Neuronal stem cell (in vitro differentiated cells): ENCODE measurements around the gene MUC5AC.

ENCODE experiments used
- DNase-seq: peaks from one replicate; pipeline ENCODE4 v3.0.0-alpha.2; 2013; ENCODE audit warnings: low spot score
- H2AFZ ChIP-seq: one replicate; pipeline ENCODE4 v1.6.1; 2013; ENCODE audit warnings: mild to moderate bottlenecking, low read length, inconsistent platforms
- H2AK5ac ChIP-seq: 2 replicates; pipeline ENCODE4 v1.6.1; 2013; ENCODE audit warnings: low read depth, mild to moderate bottlenecking, inconsistent platforms, low read length, moderate library complexity, mixed read lengths
- H2BK120ac ChIP-seq: 2 replicates; pipeline ENCODE4 v1.6.1; 2013; ENCODE audit warnings: low read depth, mild to moderate bottlenecking, inconsistent platforms, low read length, moderate library complexity, mixed read lengths
- H2BK12ac ChIP-seq: one replicate; pipeline ENCODE4 v1.6.1; 2013; ENCODE audit warnings: low read length, inconsistent platforms
- H2BK15ac ChIP-seq: 2 replicates; pipeline ENCODE4 v1.6.1; 2013; ENCODE audit warnings: mild to moderate bottlenecking, low read length, inconsistent platforms, mixed read lengths
- H2BK5ac ChIP-seq: one replicate; pipeline ENCODE4 v1.6.1; 2013; ENCODE audit warnings: inconsistent platforms, mild to moderate bottlenecking, low read length, moderate library complexity
- H3K14ac ChIP-seq: one replicate; pipeline ENCODE4 v1.6.1; 2013; ENCODE audit warnings: low read length, inconsistent platforms
- H3K18ac ChIP-seq: 2 replicates; pipeline ENCODE4 v1.6.1; 2013; ENCODE audit warnings: low read length, inconsistent platforms
- H3K23ac ChIP-seq: 2 replicates; pipeline ENCODE4 v1.6.1; 2013; ENCODE audit warnings: low read depth, mild to moderate bottlenecking, mixed read lengths, low read length, inconsistent platforms; ENCODE audit not compliant: poor library complexity
- H3K27ac ChIP-seq: replicated peaks from 3 replicates; pipeline ENCODE4 v1.5.1; 2013; ENCODE audit warnings: low read length, inconsistent platforms
- H3K27me3 ChIP-seq, 3 experiments: 2 replicates each; pipeline ENCODE4 v1.6.1; 2013; ENCODE audit warnings: low read length in 3 of 3, mild to moderate bottlenecking in 2 of 3, inconsistent platforms in 1 of 3, low read depth in 1 of 3, mixed read lengths in 1 of 3, moderate library complexity in 1 of 3; ENCODE audit not compliant: control insufficient read depth in 3 of 3, insufficient read depth in 3 of 3
- H3K36me3 ChIP-seq, 2 donors: replicated peaks in 1 of 2; 2 replicates each; pipeline ENCODE4 v1.6.1; 2013; ENCODE audit warnings: low read length in 2 of 2; ENCODE audit not compliant: control insufficient read depth in 2 of 2, insufficient read depth in 2 of 2
- H3K4ac ChIP-seq: 2 replicates; pipeline ENCODE4 v1.6.1; 2013; ENCODE audit warnings: inconsistent platforms, mild to moderate bottlenecking, low read length, moderate library complexity
- H3K4me1 ChIP-seq, 2 donors: 1 replicate in 1 of 2; 2 replicates in 1 of 2; pipeline ENCODE4 v1.6.1; 2013; ENCODE audit warnings: low read length in 2 of 2, low read depth in 1 of 2; ENCODE audit not compliant: control insufficient read depth in 2 of 2, insufficient read depth in 1 of 2
- H3K4me2 ChIP-seq: one replicate; pipeline ENCODE4 v1.6.1; 2013; ENCODE audit warnings: mild to moderate bottlenecking, low read length, inconsistent platforms; ENCODE audit not compliant: insufficient read depth, poor library complexity, severe bottlenecking
- H3K4me3 ChIP-seq, 2 donors: 2 replicates each; pipeline ENCODE4 v1.5.1; 2013; ENCODE audit warnings: low read length in 2 of 2, mild to moderate bottlenecking in 2 of 2, inconsistent platforms in 1 of 2, moderate library complexity in 1 of 2
- H3K79me1 ChIP-seq: one replicate; pipeline ENCODE4 v1.6.1; 2013; ENCODE audit warnings: low read depth, mild to moderate bottlenecking, inconsistent platforms, low read length, moderate library complexity
- H3K9ac ChIP-seq: one replicate; pipeline ENCODE4 v1.6.1; 2013; ENCODE audit warnings: mild to moderate bottlenecking, low read depth, low read length, inconsistent platforms; ENCODE audit not compliant: poor library complexity
- H3K9me3 ChIP-seq, 2 donors: replicated peaks in 1 of 2; 2 replicates each; pipeline versions ENCODE3 to v1.6.1; 2013; ENCODE audit warnings: low read length in 2 of 2, mild to moderate bottlenecking in 2 of 2, inconsistent platforms in 1 of 2, low read depth in 1 of 2, mixed read lengths in 1 of 2, moderate library complexity in 1 of 2; ENCODE audit not compliant: control insufficient read depth in 2 of 2, insufficient read depth in 1 of 2
- H4K8ac ChIP-seq: one replicate; pipeline ENCODE4 v1.6.1; 2013; ENCODE audit warnings: low read depth, mild to moderate bottlenecking, inconsistent platforms, low read length, moderate library complexity
- H4K91ac ChIP-seq: one replicate; pipeline ENCODE4 v1.6.1; 2013; ENCODE audit warnings: low read length, low read depth, mild to moderate bottlenecking, inconsistent platforms; ENCODE audit not compliant: poor library complexity
- WGBS, 2 donors: extraction: QIAGEN DNeasy Blood & Tissue Kit; methylation state at CpG; one replicate each; pipeline ENCODE4 v1.1.7; 2013; ENCODE audit warnings: missing lambda C conversion rate in 2 of 2, mixed read lengths in 1 of 2; ENCODE audit not compliant: insufficient read length in 2 of 2, insufficient replicate concordance in 1 of 2; ENCODE audit errors: extremely low coverage in 2 of 2; 5-methylcytosine and 5-hydroxymethylcytosine counted together

The MUC5AC gene

DNA sequence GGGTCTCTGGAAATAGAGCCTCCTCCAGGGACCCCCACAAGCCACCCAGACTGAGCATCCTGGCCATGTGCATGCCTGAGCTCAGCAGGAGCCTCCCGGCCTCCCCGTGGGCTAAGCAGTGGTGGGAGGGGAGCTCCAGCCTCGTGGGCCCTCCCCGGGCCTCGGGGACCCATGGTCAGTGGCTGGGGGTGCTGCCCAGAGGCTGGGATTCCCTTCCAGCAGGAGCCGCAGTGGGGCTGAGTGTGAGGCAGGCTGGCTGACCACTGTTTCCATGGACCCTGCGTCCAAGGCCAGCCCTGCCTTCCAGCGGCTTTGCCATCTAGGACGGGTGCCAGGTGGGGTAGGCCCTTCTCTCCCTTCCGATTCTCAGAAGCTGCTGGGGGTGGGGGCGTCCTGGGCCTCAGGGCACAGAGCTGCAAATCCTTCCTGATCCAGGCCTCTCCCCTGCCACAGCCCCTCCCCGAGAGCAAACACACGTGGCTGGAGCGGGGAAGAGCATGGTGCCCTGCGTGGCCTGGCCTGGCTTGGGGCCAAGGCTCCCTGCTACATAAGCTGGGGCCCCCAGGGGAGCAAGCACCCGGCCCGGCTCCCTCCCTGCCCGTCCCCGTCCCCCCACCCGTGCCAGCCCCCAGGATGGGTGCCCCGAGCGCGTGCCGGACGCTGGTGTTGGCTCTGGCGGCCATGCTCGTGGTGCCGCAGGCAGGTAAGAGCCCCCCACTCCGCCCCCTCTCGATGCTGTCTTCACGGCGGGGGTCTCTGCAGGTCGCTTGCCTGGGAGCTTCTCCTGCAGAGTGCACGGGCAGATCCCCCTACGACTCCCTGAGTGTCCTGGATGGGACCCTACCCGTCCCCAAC, 65.0 kb downstream of the MUC5AC start, which contains the start of gene MUC5B:
Gene MUC5B, plus strand, starts transcription at position 576 of the 855 bp plus-strand sequence. Its CDS starts 58 bp downstream, at position 634.
- Histone ChIP-seq H3K27me3 (peaks cover 0 to 13% (median 0%) of the 10 kb centered on the region in 3 experiments), H2BK5ac (no peak within 1 kb of the TSS), H2BK12ac (peak within 1 kb of the TSS; percentile 84), H3K9ac (no peak within 1 kb of the TSS), H2AK5ac (peak within 1 kb of the TSS; percentile 46), H2BK120ac (peak within 1 kb of the TSS; percentile 72), H3K27ac (no peak within 1 kb of the TSS), H3K36me3 (no peaks in the 10 kb centered on the region), H3K4me1 (peaks cover 0 to 12% of the 10 kb centered on the region in 2 donors), H3K18ac (peak within 1 kb of the TSS; percentile 48), H3K79me1 (peaks cover 4% of the 10 kb centered on the region), H2AFZ (no peak within 1 kb of the TSS), H3K23ac (no peak within 1 kb of the TSS), H3K4me3 (no peak within 1 kb of the TSS), H3K4ac (peak within 1 kb of the TSS; percentile 97), H3K9me3 (no peaks in the 10 kb centered on the region), H2BK15ac (peak within 1 kb of the TSS; percentile 2), H3K4me2 (no peak within 1 kb of the TSS), H4K91ac (no peak within 1 kb of the TSS), H3K14ac (peak within 1 kb of the TSS; percentile 89), H4K8ac (no peak within 1 kb of the TSS)
- WGBS, 2 donors = no CpG with 5 or more reads among the region's 36 CpGs
- DNase-seq = no peak

DNA sequence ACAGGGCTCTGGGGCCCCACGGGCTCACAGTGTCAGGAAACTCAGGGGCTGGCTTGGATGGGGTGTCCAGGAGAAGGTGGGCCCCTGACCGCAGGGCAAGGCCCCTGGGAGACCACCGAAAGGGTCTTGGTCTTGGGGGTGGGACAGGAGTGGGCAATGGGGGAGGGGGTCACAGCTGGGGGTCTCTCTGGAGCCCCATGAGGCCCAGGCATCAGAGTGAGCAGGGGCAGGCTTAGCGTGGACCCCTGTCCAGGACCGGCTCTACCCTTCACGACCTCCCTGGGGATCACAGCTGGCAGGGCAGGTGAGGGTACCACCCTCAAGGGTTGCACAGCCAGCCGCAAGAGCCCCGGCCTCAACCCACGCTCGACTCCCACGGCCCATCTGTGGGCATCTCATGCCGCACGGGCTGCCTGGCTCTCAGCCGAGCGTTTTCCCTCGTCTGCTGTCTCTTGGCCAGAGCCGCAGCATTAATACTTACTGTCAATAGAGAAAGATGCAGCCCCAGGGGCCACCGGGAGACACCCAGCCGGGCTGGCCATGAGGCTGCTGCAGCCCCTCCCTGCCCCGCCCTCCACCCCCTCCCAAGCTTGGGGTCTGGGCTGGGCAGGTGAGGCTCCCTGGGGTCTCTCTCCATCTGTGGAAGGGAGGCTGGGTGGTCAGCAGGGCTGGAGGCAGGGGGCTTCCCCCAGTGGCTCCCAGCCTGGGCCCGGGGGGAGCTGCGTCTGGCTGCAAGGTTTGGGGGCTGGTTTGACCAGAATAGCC, 65.8 kb downstream of the MUC5AC start:
- Histone ChIP-seq H3K18ac (peak overlapping the region; percentile 48), H2BK5ac (no peak overlapping the region), H3K79me1 (peaks cover 4% of the 10 kb centered on the region), H3K9ac (no peak overlapping the region), H2AK5ac (peak overlapping the region; percentile 0), H3K14ac (peak overlapping the region; percentile 89), H3K4me1 (peaks cover 0 to 12% of the 10 kb centered on the region in 2 donors), H2BK15ac (peak overlapping the region; percentile 2), H3K23ac (no peak overlapping the region), H3K27me3 (peaks cover 0 to 13% (median 0%) of the 10 kb centered on the region in 3 experiments), H2BK120ac (peak overlapping the region; percentile 72), H4K8ac (no peak overlapping the region), H3K4me2 (no peak overlapping the region), H3K9me3 (no peaks in the 10 kb centered on the region), H4K91ac (no peak overlapping the region), H3K36me3 (no peaks in the 10 kb centered on the region), H2AFZ (no peak overlapping the region), H2BK12ac (peak overlapping the region; percentile 22), H3K4me3 (no peak overlapping the region), H3K4ac (no peak overlapping the region), H3K27ac (no peak overlapping the region)
- no CpG with 5 or more reads among the region's 22 CpGs for WGBS, 2 donors
- DNase-seq = no peak

DNA sequence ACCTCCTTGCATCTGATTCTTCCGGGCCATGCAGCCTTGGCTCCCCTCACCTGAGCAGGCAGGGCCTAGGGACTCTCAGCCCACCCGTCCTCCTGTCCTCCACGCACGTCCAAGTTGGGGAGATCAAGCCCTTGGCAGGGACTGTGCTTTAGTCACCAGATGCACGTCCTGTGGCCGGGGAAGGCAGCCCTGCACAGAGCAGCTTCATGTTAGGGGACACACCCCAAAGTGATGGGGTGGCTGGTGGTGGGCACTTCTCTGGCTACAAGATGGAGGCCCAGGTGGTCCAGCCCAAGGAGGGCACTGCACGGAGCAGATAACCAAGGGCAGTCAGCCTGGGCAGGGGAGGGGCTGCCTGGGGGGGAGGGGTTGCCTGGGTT, 66.3 kb downstream of the MUC5AC start:
- Histone ChIP-seq H2AFZ (no peak overlapping the region), H3K14ac (no peak overlapping the region), H2BK5ac (no peak overlapping the region), H3K79me1 (peaks cover 4% of the 10 kb centered on the region), H3K27me3 (peaks cover 0 to 13% (median 0%) of the 10 kb centered on the region in 3 experiments), H3K36me3 (no peaks in the 10 kb centered on the region), H3K23ac (no peak overlapping the region), H2BK120ac (no peak overlapping the region), H2BK12ac (no peak overlapping the region), H3K4me1 (peaks cover 0 to 12% of the 10 kb centered on the region in 2 donors), H3K9ac (no peak overlapping the region), H3K27ac (no peak overlapping the region), H4K8ac (no peak overlapping the region), H3K4me2 (no peak overlapping the region), H2BK15ac (peak overlapping the region; percentile 2), H3K4me3 (no peak overlapping the region), H3K18ac (no peak overlapping the region), H3K9me3 (no peaks in the 10 kb centered on the region), H3K4ac (no peak overlapping the region), H2AK5ac (peak overlapping the region; percentile 0), H4K91ac (peak overlapping the region; percentile 34)
- no peak for DNase-seq
- WGBS, 2 donors = no CpG with 5 or more reads among the region's 7 CpGs
